Stimulated activated CD4-positive, alpha-beta T cell treated with anti-CD3 and anti-CD28 coated beads, Interleukin-1b, Interleukin-23, amount 100 ng/mL, for 4 hours (primary cell): Measurements from ENCODE around the gene CEP68.
A peak's percentile ranks its signal among the peaks of the same experiment; 100 is the strongest.

Experiments used
- DNase-seq, 2 donors: peaks; one replicate each; pipeline ENCODE4 v3.0.0-alpha.2; 2020; ENCODE audit warnings: low read depth in 2 of 2

The CEP68 gene

DNA sequence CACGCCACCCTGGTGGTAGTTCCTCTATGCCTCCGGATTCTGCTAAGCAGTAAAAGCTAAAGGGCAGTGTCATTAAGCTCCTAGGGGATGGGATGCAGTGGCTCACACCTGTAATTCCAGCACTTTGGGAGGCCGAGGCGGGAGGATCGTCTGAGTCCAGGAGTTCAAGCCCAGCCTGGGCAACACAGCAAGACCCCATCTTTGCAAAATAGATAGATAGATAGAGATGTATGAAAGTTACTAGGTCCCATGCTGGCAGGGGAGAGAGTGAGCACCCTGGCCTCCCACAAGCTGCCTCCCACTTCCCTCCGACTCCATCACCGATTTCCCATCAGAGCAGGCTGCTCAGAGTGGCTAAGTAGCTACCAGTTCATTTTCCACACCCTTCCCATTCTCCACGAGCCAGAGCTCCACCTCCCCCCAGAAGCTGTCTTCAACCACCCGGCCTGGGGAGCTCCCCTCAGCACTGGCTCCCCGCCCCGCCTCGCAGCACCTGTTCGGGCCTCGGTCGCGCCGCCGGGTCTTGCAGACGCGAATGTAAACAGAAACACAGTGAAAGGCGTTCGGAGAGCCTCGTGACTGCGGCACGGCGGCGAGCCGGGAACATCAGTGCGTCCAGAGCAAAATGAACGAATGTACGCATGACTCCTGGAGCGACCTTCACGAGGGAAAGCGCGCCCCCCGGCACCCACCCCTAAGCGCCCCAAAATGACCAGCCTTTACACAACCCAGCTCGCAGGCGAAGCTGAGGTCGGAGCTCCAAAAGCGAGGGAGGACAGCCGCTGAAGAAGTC, 598 bp upstream of the CEP68 start:
- DNase-seq, result peak in 1 of 2 donors; percentile 31

DNA sequence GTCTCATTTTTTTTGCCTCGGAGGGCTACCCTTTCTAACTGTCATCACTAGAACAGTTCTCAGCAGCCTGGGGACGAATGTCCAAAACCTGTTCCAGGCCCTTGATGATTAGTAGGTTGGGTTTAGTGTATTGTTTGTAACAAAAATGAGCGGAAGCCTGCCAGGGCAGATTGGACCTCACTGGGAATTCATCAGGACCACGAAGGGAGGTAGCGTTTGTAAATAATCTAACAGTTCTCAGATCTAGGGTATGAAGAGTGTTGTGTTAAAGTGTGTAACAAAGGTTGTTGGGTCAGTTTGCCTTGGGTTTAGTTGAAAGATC, 799 bp downstream of the CEP68 start:
- DNase-seq, result no peak

- DNase-seq, result peak in 1 of 2 donors; percentile 54
Observed at GRCh38 chr2:65057391-65058052, 1.3 kb downstream of the CEP68 start.

DNA sequence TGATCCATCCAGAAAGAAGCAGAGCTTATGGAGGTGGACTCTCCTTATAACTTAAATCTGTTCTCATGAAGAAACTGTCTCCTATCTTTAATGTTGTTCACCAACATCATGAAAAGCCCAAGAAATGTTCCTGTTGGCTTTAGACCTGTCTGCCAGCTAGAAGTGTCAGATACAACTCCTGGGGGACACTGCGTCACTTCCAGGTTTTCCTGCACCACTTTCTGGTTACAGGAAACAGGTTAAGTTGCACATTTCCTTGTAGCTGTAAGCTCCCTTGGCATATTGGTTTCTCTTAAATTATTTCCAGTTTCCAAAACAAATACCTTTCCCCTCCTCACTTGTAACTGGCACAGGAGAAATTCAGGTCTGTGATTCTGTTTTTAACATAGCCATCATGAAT, 2.9 kb downstream of the CEP68 start:
- no peak for DNase-seq

DNA sequence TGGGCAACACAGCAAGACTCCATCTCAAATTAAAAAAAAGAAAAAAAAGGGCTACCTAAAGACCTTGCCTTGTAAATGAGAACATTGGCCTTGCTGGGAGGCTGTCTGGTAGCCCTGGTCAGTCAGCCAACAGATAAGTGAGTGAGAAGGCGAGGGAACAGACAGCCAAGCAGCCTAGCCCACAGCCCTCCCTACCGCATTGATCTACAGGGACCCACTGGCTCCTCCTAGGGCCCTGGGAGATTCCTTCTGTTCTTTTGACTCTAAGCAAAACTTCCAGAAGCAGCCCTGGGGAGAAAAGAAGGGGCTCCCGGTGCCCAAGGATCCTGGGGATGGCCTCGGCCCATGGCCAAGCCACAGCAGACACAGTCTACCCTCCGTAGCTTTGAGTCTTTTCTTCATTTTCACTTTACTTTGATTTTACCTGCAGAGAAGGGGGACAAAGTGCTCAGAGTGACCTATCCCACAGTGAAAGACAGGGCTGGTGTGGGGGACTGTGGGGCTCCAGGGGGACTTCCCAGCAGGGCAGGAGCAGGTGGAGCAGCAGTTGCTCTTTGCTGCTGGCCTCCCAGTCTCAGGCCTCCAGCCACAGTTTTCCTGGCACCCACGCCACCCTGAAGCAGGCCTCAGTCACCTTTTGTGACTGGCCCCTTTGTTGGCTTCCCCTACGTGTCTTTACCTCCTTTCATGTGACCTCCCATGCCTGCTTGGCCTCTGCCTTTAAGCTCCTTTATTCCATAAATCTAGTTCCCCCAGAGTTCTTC, 5.1 kb downstream of the CEP68 start:
- DNase-seq, result no peak

- DNase-seq, result no peak
Observed at GRCh38 chr2:65061910-65062339, 5.7 kb downstream of the CEP68 start.

DNA sequence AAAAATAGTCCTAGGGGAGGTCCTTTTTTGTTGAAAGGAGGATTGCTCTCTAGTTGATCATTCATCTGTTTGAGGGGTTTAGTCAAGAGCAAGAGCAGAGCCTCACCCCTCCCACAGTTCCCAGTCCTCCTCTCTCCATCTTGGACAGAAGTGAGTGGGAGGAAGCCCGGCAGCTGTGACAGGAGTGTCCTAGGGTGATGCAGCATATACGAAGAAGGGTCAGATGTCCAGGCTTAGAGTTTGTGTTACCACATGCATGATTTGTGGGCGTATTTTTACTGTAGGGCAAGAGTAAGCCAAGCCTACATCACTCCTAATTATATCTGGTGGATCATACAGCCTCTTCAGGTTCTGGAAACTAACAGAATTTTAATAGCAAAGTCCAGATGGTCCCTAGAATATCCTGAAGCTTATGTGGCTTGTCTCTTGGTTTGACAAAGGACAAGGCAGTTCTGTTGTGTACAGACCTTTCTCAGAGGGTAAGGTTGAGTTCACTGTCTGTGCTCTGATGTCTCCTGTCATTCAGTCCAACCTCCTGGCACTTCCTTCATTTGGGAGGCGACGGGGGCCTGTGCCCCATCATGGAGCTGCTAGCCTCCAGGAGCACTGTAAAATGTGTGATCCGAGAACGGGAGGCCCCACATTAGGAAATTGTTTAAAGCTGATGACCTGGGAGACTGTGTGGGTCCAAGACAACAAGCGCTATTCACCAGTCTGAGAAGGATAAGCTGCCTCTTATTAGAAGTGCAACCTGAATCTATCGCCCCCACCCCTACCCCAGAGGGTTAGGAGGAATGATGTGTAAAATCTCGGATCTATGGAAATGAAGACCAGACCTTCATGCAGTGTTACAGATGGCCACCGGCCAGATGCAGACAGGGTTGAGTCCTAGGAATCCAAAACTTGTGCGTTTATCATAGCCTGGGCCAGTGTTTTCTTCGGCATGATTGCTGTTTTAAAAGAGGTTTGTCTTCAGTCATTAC, 6.9 kb downstream of the CEP68 start:
- no peak for DNase-seq

GRCh38 chr2:65064728-65065552, 8.7 kb downstream of the CEP68 start:
- DNase-seq, result peak in 1 of 2 donors; percentile 25

DNA sequence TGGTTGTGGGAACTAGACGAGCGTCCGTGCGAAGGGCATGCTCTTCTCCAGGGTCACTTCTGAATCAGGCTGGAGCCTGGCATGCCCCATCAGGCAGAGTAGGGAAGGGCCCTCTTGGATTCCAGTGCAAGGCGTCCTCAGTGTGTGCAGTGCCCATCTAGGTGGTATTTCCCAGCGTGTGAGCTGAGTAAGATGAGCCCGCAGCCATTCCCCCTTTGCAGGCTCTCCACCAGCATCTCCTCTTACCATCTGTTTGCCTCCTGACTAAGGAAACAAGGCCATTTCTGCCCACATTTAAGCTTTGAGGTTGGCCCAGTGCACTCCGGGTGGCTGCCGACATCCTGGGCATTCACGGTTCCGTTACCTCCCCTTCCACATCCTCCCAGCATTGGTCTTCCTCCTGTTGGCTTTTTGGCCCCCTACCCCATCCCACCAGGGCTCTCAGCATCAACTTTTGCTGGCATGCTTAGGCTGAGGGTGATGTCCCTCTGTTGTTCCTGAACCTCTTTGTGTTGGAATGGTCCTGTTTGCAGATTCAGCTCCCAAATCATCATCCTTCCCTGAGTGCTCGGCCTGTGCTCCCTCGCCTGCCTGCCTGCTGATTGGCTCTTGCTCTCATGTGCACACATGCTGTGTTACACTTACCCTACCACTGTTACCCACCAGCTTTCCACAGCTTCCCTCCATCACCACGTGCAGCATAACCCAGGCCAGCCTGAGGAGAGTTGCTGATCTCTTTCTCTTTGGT, 11.8 kb downstream of the CEP68 start:
- DNase-seq, result no peak

- no peak for DNase-seq
Observed at GRCh38 chr2:65069439-65069824, 13.2 kb downstream of the CEP68 start.

DNA sequence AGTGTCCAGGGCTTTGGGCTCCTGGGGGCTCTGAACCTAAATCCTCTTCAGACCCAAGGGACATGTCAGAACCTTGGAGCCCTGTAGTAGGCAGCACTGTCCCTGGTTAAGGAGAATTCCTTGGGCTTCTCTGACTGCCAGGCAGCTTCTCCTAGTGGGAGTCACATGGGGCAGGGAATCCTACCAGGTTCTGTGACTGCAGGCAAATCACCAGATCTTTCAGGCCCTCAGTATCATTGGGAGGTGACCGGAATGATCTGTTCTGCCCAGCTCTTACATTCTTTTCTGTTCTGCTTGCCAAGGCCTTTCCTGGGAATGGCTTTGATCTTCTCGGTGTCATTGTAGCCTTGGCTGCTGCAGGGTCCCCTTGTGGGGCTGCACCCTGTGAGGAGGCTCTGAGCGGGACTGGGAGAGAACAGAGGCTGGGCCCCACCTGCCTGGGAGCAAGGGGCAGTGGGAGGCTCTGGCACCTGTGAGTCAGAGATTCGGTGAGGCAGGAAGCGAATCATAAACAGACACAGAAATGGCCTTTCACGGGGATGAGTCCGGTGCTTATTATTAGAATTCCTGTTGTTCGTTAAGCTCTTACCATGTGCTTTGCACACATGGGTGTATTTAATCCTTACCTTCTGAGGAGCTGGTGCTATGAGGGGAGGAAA, 14.1 kb downstream of the CEP68 start:
- DNase-seq, result no peak

- DNase-seq, result no peak
Observed at GRCh38 chr2:65070856-65071255, 14.6 kb downstream of the CEP68 start.

DNA sequence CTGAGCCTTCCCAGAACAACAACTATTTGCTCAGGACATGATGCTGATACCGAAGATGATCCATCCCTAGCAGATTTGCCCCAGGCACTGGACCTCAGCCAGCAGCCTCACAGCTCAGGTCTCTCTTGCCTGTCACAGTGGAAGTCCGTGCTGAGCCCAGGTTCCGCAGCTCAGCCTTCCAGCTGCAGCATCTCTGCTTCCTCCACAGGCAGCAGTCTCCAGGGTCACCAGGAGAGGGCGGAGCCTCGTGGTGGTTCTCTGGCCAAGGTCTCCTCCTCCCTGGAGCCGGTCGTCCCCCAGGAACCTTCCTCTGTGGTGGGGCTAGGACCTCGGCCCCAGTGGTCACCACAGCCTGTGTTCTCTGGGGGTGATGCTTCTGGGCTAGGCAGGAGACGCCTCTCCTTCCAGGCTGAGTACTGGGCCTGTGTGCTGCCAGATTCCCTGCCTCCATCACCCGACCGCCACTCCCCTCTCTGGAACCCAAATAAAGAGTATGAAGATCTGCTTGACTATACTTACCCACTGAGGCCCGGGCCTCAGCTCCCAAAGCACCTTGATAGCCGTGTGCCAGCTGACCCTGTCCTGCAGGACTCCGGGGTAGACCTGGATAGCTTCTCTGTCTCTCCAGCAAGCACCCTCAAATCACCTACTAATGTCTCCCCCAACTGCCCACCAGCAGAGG, 15.4 kb downstream of the CEP68 start:
- no peak for DNase-seq

DNA sequence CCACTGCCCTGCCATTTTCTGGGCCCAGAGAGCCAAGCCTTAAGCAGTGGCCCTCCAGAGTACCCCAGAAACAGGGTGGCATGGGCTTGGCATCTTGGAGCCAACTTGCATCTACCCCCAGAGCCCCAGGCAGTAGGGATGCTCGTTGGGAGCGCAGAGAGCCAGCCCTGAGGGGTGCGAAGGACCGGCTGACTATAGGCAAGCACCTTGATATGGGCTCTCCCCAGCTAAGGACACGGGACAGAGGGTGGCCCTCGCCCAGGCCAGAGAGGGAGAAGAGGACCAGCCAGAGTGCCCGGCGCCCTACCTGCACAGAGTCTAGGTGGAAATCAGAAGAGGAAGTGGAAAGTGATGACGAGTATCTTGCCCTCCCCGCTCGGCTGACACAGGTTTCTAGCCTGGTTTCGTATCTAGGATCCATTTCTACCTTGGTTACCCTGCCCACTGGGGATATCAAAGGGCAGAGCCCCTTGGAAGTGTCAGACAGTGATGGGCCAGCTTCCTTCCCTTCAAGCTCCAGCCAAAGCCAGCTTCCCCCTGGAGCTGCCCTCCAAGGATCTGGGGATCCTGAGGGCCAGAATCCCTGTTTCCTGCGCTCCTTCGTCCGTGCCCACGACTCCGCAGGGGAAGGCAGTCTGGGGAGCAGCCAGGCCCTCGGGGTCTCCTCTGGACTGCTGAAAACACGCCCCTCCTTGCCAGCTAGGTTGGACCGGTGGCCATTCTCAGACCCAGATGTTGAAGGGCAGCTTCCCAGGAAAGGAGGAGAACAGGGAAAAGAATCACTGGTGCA, 16.2 kb downstream of the CEP68 start:
- no peak for DNase-seq

GRCh38 chr2:65073879-65074565, 17.8 kb downstream of the CEP68 start:
- no peak for DNase-seq

DNA sequence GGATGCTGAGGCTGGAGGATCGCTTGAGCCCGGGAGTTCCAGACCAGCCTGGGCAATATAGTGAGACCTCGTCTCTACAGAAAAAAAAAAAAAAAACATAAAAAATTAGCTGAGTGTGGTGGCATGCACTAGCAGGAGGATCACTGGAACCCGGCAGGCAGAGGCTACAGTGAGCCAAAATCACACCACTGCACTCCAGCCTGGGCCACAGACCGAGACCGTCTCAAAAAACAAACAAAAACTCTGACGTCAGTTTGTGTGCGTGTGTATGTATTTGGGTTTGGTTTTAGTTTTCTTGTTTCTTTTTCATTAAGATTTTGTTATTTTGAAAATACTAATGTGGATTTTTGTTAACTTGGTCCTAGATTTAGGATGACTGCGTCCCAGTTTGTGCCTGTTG, 19.0 kb downstream of the CEP68 start:
- DNase-seq, result no peak

DNA sequence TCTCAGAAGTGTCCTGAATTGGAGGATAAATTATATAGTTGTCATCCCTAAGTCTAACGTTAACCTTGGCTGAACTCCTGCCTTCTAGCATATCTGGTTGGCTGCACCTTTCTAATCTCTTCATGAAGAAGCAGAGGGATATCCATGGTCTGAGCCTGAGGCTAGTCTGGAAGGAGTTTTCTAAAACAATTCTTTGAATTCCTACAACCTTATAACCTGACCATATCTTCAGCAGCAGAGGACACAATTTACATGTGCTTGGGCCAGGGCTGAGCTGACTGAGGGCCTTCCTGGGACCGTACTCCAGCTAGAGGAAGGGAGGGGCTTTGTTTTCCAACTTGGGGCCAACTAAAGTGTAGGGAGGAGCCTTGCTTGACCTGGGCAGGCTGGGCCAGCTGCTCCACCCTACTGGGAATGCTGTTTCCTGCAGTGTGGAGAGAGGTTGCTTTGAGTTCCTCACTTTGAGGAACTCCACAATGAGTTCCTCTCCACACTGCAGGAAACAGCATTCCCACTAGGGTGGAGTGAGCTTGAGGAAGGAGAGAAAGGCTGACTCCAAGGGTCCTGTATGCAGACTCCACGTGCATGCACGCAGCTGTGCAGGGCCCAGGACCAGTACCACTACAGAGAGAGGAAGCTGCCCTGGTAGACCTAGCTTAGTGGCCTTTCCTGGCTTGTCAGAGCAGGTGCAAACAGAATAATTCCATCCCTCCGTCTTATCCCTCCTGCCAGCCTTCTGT, 19.6 kb downstream of the CEP68 start:
- DNase-seq, result no peak
